Esophagus muscularis mucosa (tissue), 4 donors: ENCODE data around the gene RNASEL.
A peak's percentile ranks its signal among the peaks of the same experiment; 100 is the strongest.

Experiments used
- CTCF ChIP-seq, 3 experiments: fragments of 200-600 bp in 2 of 3; fragments of 450-650 bp in 1 of 3; sonication (generic) in 2 of 3; IDR thresholded peaks; one replicate each; pipeline ENCODE4 v1.5.1; 2017 to 2019; ENCODE audit warnings: antibody characterized with exemption in 3 of 3, mild to moderate bottlenecking in 2 of 3, moderate library complexity in 1 of 3
- EP300 ChIP-seq: sonication (generic); formaldehyde crosslinking; IDR thresholded peaks from one replicate; pipeline ENCODE4 v1.6.1; 2017; ENCODE audit warnings: antibody characterized with exemption
- POLR2A ChIP-seq: fragments of 450-650 bp; IDR thresholded peaks from one replicate; pipeline ENCODE4 v1.6.1; 2017; ENCODE audit warnings: antibody characterized with exemption, moderate library complexity, mild to moderate bottlenecking, low read depth
- POLR2AphosphoS5 ChIP-seq, 2 donors: sonication (generic); formaldehyde crosslinking; IDR thresholded peaks; one replicate each; pipeline ENCODE4 v1.6.1; 2017; ENCODE audit warnings: antibody characterized with exemption in 2 of 2

- TF ChIP-seq CTCF (IDR thresholded peaks at IDR 0.05) (no peak), POLR2AphosphoS5 (IDR thresholded peaks at IDR 0.05) (peak; percentile 17 to 57), EP300 (no peak), POLR2A (no peak)
Observed at GRCh38 chr1:182616130-182617013, 27.3 kb upstream of the RNASEL start.
